GM12878 (cell line): ENCODE data around the gene WNK2. TPM values are rescaled to one million over a fixed set of nuclear protein-coding genes. Genes with fewer than 3 reads are reported as not detected.

Experiments
- ATAC-seq: fragments of 200-7000 bp; cut with Tn5 transposase; 3 replicates; pipeline ENCODE4 v1.9.1; 2020; ENCODE audit warnings: mild to moderate bottlenecking, moderate library complexity
- BruUV-seq: library from RNA; stranded (reverse); fragments of 400-500 nt; replicated peaks from 2 replicates; lab custom pipeline; 2021; lab: Mats Ljungman, UMichigan
- CTCF ChIA-PET: fragments of 300-600 bp; sonication (Branson Sonifier 250); formaldehyde crosslinking; extraction: SDS; loops from one replicate; lab custom pipeline; 2021; ENCODE audit warnings: inconsistent platforms; lab: Yijun Ruan, JAX
- POLR2A ChIA-PET: fragments of 350-600 bp; formaldehyde crosslinking; extraction: SDS; loops from one replicate; lab custom pipeline; 2021; ENCODE audit warnings: inconsistent platforms; lab: Charles Lee
- RAD21 ChIA-PET: fragments of 300-600 bp; sonication (Branson Sonifier 250); formaldehyde crosslinking; loops from one replicate; lab custom pipeline; 2023; ENCODE audit warnings: antibody characterized with exemption; ENCODE audit not compliant: unreplicated experiment; lab: Charles Lee
- SMC1A ChIA-PET: fragments of 300-600 bp; sonication (Branson Sonifier 250); formaldehyde crosslinking; loops from one replicate; lab custom pipeline; 2023; ENCODE audit not compliant: unreplicated experiment, uncharacterized antibody; lab: Charles Lee
- DNase-seq: peaks from one replicate; pipeline ENCODE4 v3.0.0-alpha.2; 2011; ENCODE audit warnings: low read depth, low spot score
- FAIRE-seq: peaks from 3 replicates; lab custom pipeline; 2011; peaks lifted over from hg19 to GRCh38; lab: Jason Lieb, UNC
- H2AFZ ChIP-seq: 2 replicates; pipeline ENCODE4 v1.6.0; 2011; ENCODE audit warnings: low read depth, low read length, control low read depth; ENCODE audit not compliant: control insufficient read depth
- H3K27ac ChIP-seq: 2 replicates; pipeline ENCODE4 v1.5.1; 2011; ENCODE audit warnings: control low read depth; ENCODE audit not compliant: control insufficient read depth, insufficient read depth
- H3K27me3 ChIP-seq, 2 experiments: replicated peaks in 1 of 2; 2 replicates each; pipeline versions ENCODE4 v1.6.0 to v1.6.1; 2011; ENCODE audit warnings: low read length in 1 of 2; ENCODE audit not compliant: control insufficient read depth in 2 of 2, insufficient read depth in 2 of 2
- H3K36me3 ChIP-seq, 2 experiments: 2 replicates each; pipeline ENCODE4 v1.5.1; 2011; ENCODE audit warnings: low read length in 1 of 2; ENCODE audit not compliant: control insufficient read depth in 2 of 2, insufficient read depth in 2 of 2
- H3K4me1 ChIP-seq: 2 replicates; pipeline ENCODE4 v1.6.1; 2011; ENCODE audit warnings: mild to moderate bottlenecking, low read length, moderate library complexity, mixed read lengths; ENCODE audit not compliant: control insufficient read depth, insufficient read depth
- H3K4me2 ChIP-seq: 2 replicates; pipeline ENCODE4 v1.6.0; 2011; ENCODE audit warnings: control low read depth; ENCODE audit not compliant: control insufficient read depth, insufficient read depth
- H3K4me3 ChIP-seq: fragments of 200-600 bp; sonication (generic); 2 replicates; pipeline ENCODE4 v1.5.1; 2016
- H3K79me2 ChIP-seq: 2 replicates; pipeline ENCODE4 v1.6.0; 2011; ENCODE audit warnings: low read length; ENCODE audit not compliant: control insufficient read depth, insufficient read depth
- H3K9ac ChIP-seq: 2 replicates; pipeline ENCODE4 v1.8.0; 2011; ENCODE audit warnings: low read length, control low read depth, mixed read lengths; ENCODE audit not compliant: control insufficient read depth, insufficient read depth
- H3K9me3 ChIP-seq: replicated peaks from 3 replicates; pipeline ENCODE4 v1.5.1; 2011; ENCODE audit warnings: mild to moderate bottlenecking, low read length; ENCODE audit not compliant: control insufficient read depth, insufficient read depth
- H4K20me1 ChIP-seq: 2 replicates; pipeline ENCODE4 v1.6.0; 2011; ENCODE audit not compliant: control insufficient read depth, insufficient read depth
- ESRRA ChIP-seq: IDR thresholded peaks from 2 replicates; pipeline ENCODE4 v1.6.1; 2012; ENCODE audit warnings: mild to moderate bottlenecking, low read length, improper control_type of control experiment
- JUND ChIP-seq: IDR thresholded peaks from 2 replicates; pipeline ENCODE4 v1.6.1; 2012; ENCODE audit warnings: low read depth, mild to moderate bottlenecking, low read length, improper control_type of control experiment, moderate library complexity
- KLF5 ChIP-seq: fragments of 450-650 bp; IDR thresholded peaks from 2 replicates; pipeline ENCODE4 v1.6.1; 2014; ENCODE audit warnings: mild to moderate bottlenecking; ENCODE audit not compliant: partially characterized antibody
- MAX ChIP-seq: IDR thresholded peaks from 2 replicates; pipeline ENCODE4 v1.6.1; 2012; ENCODE audit warnings: low read depth, low read length, improper control_type of control experiment
- MYC ChIP-seq: IDR thresholded peaks from 2 replicates; pipeline ENCODE4 v1.6.1; 2011; ENCODE audit warnings: mild to moderate bottlenecking, low read length, moderate library complexity, inconsistent platforms; ENCODE audit not compliant: insufficient read depth, insufficient replicate concordance, insufficient read length, severe bottlenecking
- NKRF ChIP-seq: fragments of 450-650 bp; conservative IDR thresholded peaks from 2 replicates; pipeline ENCODE4 v1.6.1; 2017; ENCODE audit warnings: mild to moderate bottlenecking, moderate library complexity
- NRF1 ChIP-seq: conservative IDR thresholded peaks from 2 replicates; pipeline ENCODE4 v1.6.1; 2011; ENCODE audit warnings: mild to moderate bottlenecking, low read depth, low read length, improper control_type of control experiment
- POU2F2 ChIP-seq: IDR thresholded peaks from 3 replicates; pipeline ENCODE4 v1.6.1; 2011; ENCODE audit warnings: low read depth, mild to moderate bottlenecking, low read length, borderline replicate concordance
- PRDM15 ChIP-seq: fragments of 450-650 bp; formaldehyde crosslinking; IDR thresholded peaks from 2 replicates; pipeline ENCODE4 v1.4.0; 2020; ENCODE audit warnings: mild to moderate bottlenecking, moderate library complexity
- RUNX3 ChIP-seq: IDR thresholded peaks from 2 replicates; pipeline ENCODE4 v1.6.1; 2012; ENCODE audit warnings: low read length, inconsistent platforms
- ZNF687 ChIP-seq: fragments of 450-650 bp; IDR thresholded peaks from 2 replicates; pipeline ENCODE4 v1.6.1; 2017; ENCODE audit warnings: mild to moderate bottlenecking, moderate library complexity
- WGBS: methylation state at CpG from one replicate; pipeline ENCODE4 v1.1.6; 2016; ENCODE audit warnings: low lambda C conversion rate; ENCODE audit not compliant: insufficient replicate concordance, insufficient coverage; ENCODE audit errors: missing lambda C conversion rate; 5-methylcytosine and 5-hydroxymethylcytosine counted together
- in situ Hi-C: fragments of 300-500 bp; cut with MboI; formaldehyde crosslinking; loops from 9 replicates; pipeline ENCODE4 v1.14.3; 2018; ENCODE audit warnings: mixed read lengths
- intact Hi-C: fragments of 100-400 bp; cut with micrococcal nuclease; formaldehyde crosslinking; loops from one replicate; pipeline ENCODE4 v1.14.2; 2022; ENCODE audit not compliant: unreplicated experiment
- polyA plus RNA-seq, 11 experiments: library from polyadenylated mRNA; depleted of rRNA in 4 of 11; unstranded in 6 of 11; stranded (reverse) in 5 of 11; fragments of >200 nt; fragmentation: Nextera tagmentation in 4 of 11; fragmentation: Illumina TruSeq in 1 of 11; extraction: Ambion mirVana in 4 of 11; extraction: Trizol in 1 of 11; gene quantifications; 1 replicate in 1 of 11; 2 replicates in 10 of 11; pipeline versions ENCODE4 v1.2.1 to v1.2.3, GENCODE V29; 2011 to 2016; ENCODE audit warnings: inconsistent platforms in 2 of 11, missing spikeins in 2 of 11, low read depth in 1 of 11
- total RNA-seq, 4 experiments: library from RNA; depleted of rRNA in 3 of 4; stranded (reverse); fragments of >200 nt in 3 of 4; fragmentation: Illumina TruSeq in 1 of 4; extraction: Trizol in 1 of 4; gene quantifications; 2 replicates each; pipeline versions ENCODE4 v1.2.1 to v1.2.3, GENCODE V29; 2013 to 2021

The WNK2 gene
- total and polyA plus RNA-seq, 10 of the 15 experiments (the other 5 are each of a cell fraction or from before 2014, with no cell fraction given): 0.15 TPM; not detected in 9

GRCh38 chr9:93298498-93299417 lies 114.8 kb downstream of the WNK2 start:
- Histone ChIP-seq H3K4me3 (no peak overlapping the region), H2AFZ (no peak overlapping the region), H4K20me1 (no peaks in the 10 kb centered on the region), H3K4me1 (no peaks in the 10 kb centered on the region), H3K9ac (no peak overlapping the region), H3K79me2 (no peaks in the 10 kb centered on the region), H3K36me3 (no peaks in the 10 kb centered on the region), H3K27me3 (no peaks in the 10 kb centered on the region; a peak in 1 of 4 replicates), H3K9me3 (no peaks in the 10 kb centered on the region), H3K27ac (no peak overlapping the region), H3K4me2 (no peak overlapping the region)
- ChIA-PET RAD21 (interaction anchor here (1.2 kb wide), 1 partner anchor 342 kb away, joined by 4 read pairs; no protein-coding TSS in a partner anchor), SMC1A (no interaction called here), CTCF (interaction anchor here (1.2 kb wide), 2 partner anchors 16 to 267 kb away, joined by 3 read pairs; no protein-coding TSS in a partner anchor), POLR2A (interaction anchor here (0.5 to 0.6 kb wide), 2 partner anchors 14 to 299 kb away, joined by 3 to 5 read pairs; no protein-coding TSS in a partner anchor)
- no peak for FAIRE-seq
- WGBS: 53% methylated on average over 26 of the region's 26 CpGs
- in situ Hi-C loops: no loop called here
- DNase-seq: no peak
- no TSS peak for BruUV-seq
- intact Hi-C loops: no loop called here
- ATAC-seq: no peak
- TF ChIP-seq MAX (no peak), KLF5 (no peak), NKRF (no peak), JUND (no peak), ZNF687 (no peak), MYC (no peak), PRDM15 (no peak), POU2F2 (no peak), NRF1 (no peak), ESRRA (no peak), RUNX3 (no peak)
